ENCODE data around the gene DMXL2.

The DMXL2 gene

GRCh38 chr15:51516291-51516690 is 106.3 kb downstream of the DMXL2 start:
- H3K36me3 Mint-ChIP-seq (ENCODE audit: low read depth) = peaks cover 39% of the 10 kb centered on the region
- no peak for DNase-seq
- H3K27ac Mint-ChIP-seq = no peak overlapping the region
- peaks cover 7% of the 10 kb centered on the region for H3K9me3 Mint-ChIP-seq
- no peaks in the 10 kb centered on the region for H3K27me3 Mint-ChIP-seq (ENCODE audit: low read depth, poor library complexity)
- H3K4me1 Mint-ChIP-seq = no peaks in the 10 kb centered on the region
- no peak overlapping the region for H3K4me3 Mint-ChIP-seq
- no peak for TF ChIP-seq CTCF (IDR thresholded peaks at IDR 0.05)

GRCh38 chr15:51505251-51505650 is 117.3 kb downstream of the DMXL2 start:
- Mint-ChIP-seq H3K4me3 (no peak overlapping the region), H3K27ac (no peak overlapping the region), H3K9me3 (peaks cover 8% of the 10 kb centered on the region), H3K27me3 (ENCODE audit: low read depth, poor library complexity) (no peaks in the 10 kb centered on the region), H3K36me3 (ENCODE audit: low read depth) (peaks cover 79% of the 10 kb centered on the region), H3K4me1 (peaks cover 5% of the 10 kb centered on the region)
- no peak for TF ChIP-seq CTCF (IDR thresholded peaks at IDR 0.05)
- no peak for DNase-seq

- Mint-ChIP-seq H3K9me3 (no peaks in the 10 kb centered on the region), H3K4me3 (no peak overlapping the region), H3K4me1 (peaks cover 5% of the 10 kb centered on the region), H3K36me3 (ENCODE audit: low read depth) (peaks cover 81% of the 10 kb centered on the region), H3K27me3 (ENCODE audit: low read depth, poor library complexity) (no peaks in the 10 kb centered on the region), H3K27ac (no peak overlapping the region)
- no peak for TF ChIP-seq CTCF (IDR thresholded peaks at IDR 0.05)
- DNase-seq = no peak
Observed at GRCh38 chr15:51503003-51503402, 119.6 kb downstream of the DMXL2 start.

GRCh38 chr15:51499379-51499976 is 123.1 kb downstream of the DMXL2 start:
- Mint-ChIP-seq H3K27me3 (ENCODE audit: low read depth, poor library complexity) (no peaks in the 10 kb centered on the region), H3K36me3 (ENCODE audit: low read depth) (peaks cover 53% of the 10 kb centered on the region), H3K27ac (no peak overlapping the region), H3K4me3 (no peak overlapping the region), H3K4me1 (no peaks in the 10 kb centered on the region), H3K9me3 (no peaks in the 10 kb centered on the region)
- peak; percentile 53 for TF ChIP-seq CTCF (IDR thresholded peaks at IDR 0.05)
- no peak for DNase-seq

GRCh38 chr15:51497806-51498205 is 124.8 kb downstream of the DMXL2 start:
- no peak for DNase-seq
- Mint-ChIP-seq H3K27me3 (ENCODE audit: low read depth, poor library complexity) (no peaks in the 10 kb centered on the region), H3K27ac (no peak overlapping the region), H3K9me3 (no peaks in the 10 kb centered on the region), H3K4me1 (no peaks in the 10 kb centered on the region), H3K4me3 (no peak overlapping the region), H3K36me3 (ENCODE audit: low read depth) (peaks cover 36% of the 10 kb centered on the region)
- TF ChIP-seq CTCF (IDR thresholded peaks at IDR 0.05) = no peak

GRCh38 chr15:51496246-51496645 is 126.3 kb downstream of the DMXL2 start:
- TF ChIP-seq CTCF (IDR thresholded peaks at IDR 0.05) = no peak
- Mint-ChIP-seq H3K27ac (no peak overlapping the region), H3K27me3 (ENCODE audit: low read depth, poor library complexity) (no peaks in the 10 kb centered on the region), H3K4me3 (no peak overlapping the region), H3K4me1 (no peaks in the 10 kb centered on the region), H3K9me3 (no peaks in the 10 kb centered on the region), H3K36me3 (ENCODE audit: low read depth) (peaks cover 33% of the 10 kb centered on the region)
- no peak for DNase-seq

All from nephron progenitor cell (in vitro differentiated cells).